Middle frontal gyrus (tissue), 1 donor: ENCODE measurements around the gene TRAPPC12.

Experiments used
- DNase-seq: peaks from one replicate; pipeline ENCODE4 v3.0.0-alpha.2; 2015; ENCODE audit warnings: low spot score; ENCODE audit errors: extremely low spot score

The TRAPPC12 gene

DNA sequence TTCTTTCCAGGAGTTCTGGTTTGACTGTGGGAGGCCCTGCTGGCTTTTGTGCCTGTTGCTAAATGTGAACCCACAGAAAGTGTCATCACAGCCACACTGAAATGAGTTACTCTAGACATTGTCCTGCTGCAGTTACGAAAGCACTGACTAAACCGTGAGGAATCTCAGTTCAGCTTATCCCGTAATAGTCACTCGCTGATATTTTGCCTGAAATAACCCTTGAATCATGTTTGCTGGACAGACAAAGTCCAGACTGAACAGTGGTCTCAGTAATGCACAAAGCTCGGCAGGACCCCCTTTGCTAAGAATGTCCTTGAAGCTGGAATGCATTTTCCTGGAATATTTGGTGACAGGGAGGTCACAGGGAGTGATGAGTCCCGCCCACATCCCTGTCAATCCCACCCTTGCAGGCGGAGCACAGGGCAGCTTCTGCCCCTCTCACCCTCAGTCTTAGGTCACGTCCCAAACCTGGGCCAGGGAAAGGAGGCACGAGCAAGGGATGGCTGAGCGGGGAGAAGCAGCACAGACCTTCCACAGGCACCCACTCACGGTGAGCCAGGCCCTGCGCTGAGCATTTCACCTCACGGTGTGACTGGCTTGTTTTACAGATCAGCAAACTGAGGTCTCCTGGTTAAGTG is 86.5 kb downstream of the TRAPPC12 start:
- no peak for DNase-seq

DNA sequence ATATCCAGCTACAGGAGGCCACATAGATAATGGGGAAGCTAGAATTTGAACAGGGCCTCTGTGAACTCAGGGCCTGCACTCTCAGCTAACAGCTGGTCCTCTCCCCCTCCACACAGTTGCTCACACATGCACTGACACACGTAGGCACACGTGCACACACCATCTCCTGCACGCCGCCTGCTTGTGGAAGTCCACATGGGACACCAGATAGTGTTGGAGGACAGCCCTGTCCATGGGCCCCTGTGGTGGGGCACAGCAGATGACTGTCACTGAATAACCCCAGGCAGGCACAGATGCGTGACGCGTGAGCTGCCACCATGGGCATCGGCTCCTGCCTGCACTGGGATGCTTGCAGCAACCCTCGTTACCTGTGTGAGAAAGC is 87.0 kb downstream of the TRAPPC12 start:
- DNase-seq = no peak

DNA sequence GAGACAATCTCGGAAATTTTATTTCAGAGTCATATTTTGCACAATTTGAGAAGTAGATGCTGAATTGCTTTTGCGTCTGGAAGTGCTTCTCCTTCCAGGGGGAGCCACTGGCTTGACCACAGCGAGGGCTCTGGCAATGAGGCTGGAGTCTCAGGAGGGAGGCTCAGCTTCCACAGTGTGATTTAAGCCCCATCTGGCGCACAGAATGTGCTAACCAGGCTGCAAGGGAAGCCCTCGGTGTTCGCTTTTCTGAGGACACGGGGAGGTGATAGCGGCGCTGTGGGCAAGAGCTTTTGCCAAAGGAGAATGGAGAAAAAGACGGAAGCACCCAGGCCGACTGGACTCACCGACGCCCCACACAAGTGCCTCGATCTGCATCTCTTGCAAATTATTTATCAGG is 87.5 kb downstream of the TRAPPC12 start:
- DNase-seq = no peak

DNA sequence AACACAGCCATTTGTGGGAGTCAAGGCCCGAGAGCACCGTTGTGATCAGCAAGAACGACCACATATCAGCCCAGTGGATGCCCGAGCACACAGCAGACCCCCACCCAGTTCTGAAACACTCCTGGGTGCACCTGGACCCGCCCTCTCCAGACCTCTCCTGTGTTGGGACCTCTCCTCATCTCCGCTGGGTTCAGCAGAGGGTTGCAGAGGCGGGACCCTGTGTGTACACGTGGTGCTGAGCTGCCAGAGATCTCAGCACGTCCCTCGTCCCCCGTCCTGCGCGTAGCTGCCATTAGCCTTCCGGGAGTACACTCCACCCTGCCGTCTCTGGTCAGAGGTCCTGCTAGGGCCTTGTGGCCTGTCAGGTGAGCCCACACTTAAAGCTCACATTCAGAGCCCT is 88.2 kb downstream of the TRAPPC12 start:
- DNase-seq = no peak

DNA sequence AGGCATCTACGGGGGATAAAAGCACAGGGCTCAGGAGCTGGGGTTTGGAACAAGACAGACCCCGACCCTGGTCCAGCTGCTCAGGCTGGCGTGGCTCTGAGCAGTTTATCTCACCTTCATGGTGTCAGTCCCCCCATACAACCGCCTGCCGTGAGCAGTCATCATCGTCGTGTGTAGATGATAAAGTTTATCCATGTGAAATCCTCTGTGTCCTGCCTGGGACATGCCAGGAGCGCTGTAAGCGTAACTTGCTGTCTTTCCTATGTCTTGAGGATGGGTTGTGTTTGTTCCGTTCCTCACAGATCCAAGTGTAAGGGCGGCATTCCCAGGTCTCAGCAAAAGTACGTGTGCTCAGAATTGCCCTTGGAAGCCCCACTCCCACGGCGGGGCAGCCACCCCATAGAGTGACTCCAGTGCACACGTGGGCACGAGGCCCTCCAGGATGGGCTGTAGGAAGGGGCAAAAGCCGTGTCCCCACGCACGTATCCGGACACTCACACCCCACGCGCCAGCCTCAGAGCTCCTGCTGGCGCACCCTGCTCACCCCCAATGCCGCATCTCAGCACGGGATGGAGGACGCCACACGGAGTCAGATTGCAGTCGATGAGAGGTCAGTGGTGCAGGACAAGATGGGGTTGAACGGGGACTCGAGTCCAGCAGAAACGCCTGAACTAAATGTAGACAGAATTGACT is 88.9 kb downstream of the TRAPPC12 start:
- no peak for DNase-seq

DNA sequence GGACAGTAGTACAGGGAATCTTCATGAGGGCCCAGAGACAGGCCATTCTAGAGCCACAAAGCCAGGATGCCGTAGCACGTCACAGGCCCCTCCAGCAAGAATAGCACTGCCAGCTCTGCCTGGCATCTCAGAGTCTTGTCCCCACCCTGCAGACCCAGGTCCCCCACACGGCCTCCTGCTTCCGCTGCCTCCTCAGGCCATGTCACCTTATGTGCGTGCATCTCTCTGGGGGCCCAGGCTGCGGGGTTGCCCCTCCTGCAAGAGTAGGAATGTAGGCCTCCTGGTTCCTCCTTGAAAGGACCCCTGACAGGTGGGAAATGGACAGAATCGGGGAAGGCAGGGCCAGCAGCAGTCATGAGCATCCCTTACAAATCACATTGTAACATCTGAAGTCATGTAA is 90.0 kb downstream of the TRAPPC12 start:
- DNase-seq = no peak

DNA sequence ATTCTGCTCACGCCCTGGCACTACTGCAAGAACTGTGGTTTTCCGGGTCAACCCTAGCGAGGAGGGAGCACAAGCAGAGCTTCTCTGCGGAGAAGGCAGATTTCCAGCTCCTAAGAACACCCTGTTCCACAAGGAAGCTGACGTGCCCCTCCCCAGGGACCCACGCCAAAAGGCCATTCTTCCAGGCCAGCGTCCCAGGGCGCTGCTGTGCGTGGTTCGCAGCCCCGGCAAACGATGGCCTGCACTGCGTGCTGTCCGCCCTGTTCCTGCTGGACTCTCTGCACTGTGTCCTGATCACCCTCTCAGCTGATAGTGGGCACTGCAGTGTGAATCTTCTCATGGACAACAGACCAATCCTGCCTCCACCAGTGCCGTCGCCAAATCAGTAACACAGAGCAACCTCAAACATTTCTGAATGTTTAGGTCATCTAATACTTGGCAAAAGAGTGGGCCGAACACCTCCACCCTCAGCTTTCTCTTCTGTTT is 90.7 kb downstream of the TRAPPC12 start:
- DNase-seq = no peak

DNA sequence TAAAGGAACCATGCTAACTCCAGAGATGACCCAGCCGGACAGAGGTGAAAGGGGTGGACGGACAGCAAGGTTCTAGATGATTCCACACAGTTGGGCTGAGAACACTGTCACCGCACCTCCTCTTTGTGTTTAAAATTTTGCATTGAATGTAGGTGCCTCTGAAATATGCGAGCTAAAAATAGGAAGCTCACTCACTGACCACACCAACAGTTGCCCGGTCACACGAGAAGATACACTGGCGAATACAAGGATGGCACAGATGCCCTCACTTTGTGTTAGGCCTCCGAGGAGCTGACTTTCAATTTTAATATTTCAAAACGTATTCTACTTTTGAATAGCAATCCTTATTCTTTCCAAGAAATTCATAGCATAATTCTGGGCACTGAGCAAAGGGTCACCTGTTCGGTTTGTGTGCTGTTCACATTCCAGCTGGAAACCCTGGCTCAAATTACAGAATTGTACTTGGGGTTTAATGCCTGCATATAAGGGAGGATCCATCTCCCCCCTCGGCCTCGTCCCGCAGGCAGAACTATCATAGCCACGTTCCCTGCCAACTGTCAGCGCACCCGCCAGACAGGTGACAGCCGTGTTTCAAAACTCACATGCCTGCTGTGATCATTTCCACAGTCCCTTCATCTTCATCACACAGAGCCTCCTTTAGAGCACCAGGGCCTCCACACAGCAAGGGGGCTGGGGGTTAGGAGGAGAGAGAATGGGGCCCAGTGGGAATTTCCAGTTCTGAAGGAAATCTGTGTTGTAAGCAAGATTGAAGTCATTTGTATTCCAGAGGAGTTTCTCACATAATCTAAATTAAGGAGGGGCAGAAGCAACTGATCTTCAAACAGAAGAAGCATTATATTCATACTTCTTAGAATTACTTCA is 91.6 kb downstream of the TRAPPC12 start:
- no peak for DNase-seq

DNA sequence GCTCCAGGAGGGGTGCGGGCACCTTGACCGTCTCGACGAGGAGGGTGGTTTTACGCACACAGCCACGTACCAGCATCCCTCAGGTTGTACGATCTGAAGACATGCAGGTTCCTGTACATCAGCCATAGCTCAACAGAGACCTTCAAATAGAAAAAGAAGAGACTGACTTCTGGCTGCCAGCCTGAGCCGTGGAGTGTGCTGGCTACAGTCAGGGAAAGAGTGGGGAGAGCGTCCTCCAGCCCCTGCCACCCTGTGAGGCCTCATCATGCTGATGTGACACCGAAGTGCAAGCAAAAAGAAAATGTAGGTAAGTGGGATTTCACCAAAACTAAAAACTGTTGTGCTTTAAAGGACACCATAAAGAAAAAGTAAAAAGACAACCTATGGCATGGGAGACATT is 92.8 kb downstream of the TRAPPC12 start:
- DNase-seq = no peak

DNA sequence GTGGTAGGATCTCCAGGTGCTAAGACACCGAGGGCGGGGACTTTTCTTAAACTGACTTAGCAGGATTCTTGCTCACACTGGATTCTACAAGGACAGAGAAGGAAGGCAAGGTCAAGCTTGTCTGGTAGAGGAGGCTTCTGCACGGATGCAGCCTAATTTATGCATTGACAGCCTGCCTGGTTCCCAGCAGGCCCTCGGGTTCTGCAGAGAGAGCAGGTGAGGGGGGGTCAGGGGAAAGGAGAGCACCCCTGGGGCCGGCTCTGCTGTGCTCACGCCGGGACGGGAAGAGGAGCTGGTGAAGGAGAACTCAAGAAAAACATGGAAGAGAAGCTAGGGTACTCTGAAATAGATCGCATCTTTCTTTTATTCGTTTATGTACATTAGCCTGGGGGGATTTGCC is 93.5 kb downstream of the TRAPPC12 start:
- no peak for DNase-seq

DNA sequence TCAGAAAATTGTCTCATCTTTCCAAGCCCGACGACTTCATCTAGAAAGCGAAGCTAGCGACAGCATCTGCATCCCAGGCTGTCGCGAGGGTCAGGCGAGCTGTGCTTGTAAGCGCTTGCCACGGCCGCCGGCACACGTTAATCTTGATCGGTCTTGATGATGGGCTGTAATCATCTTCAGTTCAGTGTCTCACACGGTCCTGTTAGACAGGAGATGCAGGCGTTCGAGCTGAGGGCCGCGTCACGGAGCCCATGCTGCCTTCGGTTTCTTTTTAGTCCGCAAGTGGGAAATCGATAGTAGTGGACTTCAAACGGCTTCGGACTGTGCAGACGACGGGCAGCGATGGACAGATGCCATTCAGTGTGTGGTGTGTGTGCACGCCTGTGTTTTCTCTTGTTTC is 96.3 kb downstream of the TRAPPC12 start:
- DNase-seq = no peak

DNA sequence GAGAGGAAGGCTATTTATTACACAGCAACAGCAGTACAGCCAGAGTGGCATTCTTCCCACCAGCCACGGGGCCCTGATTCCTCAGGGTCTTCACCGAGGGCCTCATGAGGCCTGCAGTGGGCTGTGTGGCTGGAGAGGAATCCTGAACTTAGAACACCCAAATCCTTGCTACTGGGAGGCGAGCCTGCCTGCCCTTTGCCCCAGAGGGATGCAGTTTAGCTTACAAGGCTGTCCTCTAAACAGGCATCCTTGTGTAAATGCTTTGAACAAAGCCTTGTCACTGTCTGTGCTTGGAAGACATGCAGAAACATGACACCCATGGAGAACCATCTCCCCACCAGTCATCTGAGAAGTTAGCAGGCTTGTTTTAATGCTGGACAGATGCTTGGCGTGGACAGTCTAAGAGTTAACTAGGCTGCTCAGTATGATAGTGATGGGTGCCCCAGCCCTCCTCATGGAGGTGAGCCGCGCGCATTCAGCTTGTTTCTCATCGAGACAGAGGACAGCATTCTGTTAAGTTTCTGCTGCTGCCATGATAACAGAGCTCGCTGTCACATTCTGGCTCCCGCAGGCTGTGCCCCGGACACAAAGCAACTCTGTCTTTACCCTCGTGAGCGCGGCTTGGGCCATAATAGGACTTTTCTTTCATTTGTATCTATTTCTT is 97.0 kb downstream of the TRAPPC12 start:
- DNase-seq = no peak

DNA sequence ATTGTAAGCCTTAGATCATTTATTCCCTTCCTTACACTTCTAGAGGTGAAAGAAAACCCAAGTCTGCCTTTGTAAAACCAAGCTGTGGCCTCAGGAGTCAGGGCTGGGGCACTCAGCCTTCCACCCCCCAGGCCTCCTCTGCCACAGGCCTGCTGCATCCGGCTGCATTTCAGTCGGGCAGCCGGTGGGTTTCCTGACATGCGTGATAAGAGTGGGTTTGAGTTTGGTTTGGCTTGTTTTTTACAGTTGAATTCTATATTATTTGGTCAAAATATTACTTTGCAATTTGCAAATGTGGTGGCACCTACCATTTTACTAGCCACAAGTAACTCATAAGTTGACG is 97.5 kb downstream of the TRAPPC12 start:
- no peak for DNase-seq

DNA sequence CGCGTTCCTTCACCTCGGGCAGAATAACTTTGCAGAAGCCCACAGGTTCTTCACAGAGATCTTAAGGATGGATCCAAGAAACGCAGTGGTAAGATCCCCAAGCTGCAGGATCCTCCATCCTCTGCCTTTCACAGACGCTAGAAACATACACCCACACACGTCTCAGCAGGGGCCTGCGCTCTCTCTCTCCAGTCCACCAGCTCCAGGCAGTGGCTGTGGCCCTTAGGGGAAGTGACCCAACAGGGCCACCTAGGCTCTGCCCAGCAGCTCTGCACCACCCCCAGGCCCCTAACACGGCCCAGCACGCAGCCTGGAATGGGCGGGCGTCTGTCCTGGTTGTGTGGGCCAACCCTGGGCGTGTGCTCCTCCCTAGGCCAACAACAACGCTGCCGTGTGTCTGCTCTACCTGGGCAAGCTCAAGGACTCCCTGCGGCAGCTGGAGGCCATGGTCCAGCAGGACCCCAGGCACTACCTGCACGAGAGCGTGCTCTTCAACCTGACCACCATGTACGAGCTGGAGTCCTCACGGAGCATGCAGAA is 99.4 kb downstream of the TRAPPC12 start:
- no peak for DNase-seq

DNA sequence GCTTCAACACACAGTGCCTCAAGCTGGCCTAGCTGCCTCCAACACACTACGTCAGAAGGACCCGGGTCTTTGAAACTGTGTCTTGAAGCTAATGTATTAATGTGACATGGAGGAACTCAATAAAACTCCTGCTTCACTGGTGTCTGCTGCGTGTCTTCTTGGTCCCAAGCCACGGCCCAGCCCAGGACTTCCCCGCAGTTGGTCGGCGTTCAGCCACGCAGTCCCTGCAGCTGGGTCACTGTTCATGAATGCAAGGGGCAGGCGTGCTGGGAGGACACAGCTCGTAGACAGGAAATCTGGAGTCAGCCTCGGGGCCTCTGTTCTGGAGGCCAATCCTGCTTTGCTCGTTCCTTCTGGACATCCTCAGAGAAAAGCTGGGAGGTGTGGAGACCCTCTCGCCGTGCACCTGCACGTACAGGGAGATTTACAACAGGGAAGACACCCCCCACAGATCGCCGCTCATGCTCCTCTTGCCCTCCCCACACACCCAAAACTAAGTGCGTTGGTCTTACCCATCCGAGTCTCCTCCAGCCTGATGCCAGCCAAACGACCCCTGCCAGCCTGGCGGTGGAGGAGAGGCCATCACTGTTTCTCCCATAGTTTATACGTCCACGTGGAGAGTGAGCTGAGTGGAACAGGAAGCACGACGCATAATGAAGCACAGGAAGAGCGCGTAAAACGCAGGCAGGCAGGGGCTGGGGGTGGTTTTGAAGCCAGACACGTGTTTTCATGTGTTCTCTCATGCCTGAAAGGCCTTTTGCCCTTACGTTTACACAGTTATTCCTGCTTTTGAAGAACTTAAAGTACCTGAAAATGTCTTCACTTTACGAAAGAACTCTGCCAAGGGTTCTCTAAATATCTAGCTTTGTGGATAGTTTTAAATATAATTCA is 100.2 kb downstream of the TRAPPC12 start:
- DNase-seq = no peak

DNA sequence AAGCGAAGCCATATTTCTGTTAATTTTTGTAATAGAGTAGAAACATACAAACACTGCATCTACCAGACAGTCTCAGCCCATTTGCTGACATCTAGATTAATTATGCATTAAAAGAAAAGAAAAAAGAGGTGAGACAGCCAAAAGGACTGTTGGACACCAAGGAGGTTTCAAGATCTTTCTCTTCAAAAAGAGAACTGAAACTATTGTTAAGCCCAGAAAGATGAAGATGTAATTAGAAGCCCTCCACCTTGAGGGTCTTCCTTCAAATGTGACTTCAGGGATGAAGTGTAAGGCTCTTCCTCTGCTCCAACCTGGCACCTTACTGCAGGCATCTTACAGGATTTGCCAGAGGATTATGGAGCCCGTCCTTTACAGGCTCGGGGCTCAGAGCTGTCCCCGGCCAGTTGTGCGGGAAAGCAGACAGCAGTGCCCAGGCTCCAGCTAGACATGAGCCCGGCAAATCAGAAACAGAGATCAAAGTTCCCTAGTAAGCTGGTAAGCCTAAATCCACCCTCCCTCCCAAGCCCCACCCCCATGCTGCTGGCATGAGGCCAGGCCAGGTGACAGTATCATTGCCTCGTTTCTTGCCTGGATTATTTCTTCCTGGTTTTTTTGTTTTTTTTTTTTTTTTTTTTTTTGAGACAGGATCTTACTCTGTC is 101.0 kb downstream of the TRAPPC12 start:
- DNase-seq = no peak

DNA sequence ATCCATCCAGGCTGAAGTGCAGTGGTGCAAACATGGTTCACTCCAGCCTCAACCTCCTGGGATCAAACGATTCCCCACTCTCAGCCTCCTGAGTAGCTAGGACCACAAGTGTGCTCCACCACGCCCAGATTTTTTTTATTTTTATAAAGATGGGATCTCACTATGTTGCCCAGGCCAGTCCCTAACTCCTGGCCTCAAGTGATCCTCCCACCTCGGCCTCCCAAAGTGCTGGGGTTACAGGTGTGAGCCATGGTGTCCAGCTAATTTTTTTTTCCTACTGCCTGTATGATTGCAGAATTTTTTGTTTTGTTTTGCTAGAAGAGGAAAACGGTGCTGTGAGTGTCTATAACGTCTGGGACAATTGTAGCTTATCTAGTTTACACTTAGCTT is 101.5 kb downstream of the TRAPPC12 start:
- DNase-seq = no peak

DNA sequence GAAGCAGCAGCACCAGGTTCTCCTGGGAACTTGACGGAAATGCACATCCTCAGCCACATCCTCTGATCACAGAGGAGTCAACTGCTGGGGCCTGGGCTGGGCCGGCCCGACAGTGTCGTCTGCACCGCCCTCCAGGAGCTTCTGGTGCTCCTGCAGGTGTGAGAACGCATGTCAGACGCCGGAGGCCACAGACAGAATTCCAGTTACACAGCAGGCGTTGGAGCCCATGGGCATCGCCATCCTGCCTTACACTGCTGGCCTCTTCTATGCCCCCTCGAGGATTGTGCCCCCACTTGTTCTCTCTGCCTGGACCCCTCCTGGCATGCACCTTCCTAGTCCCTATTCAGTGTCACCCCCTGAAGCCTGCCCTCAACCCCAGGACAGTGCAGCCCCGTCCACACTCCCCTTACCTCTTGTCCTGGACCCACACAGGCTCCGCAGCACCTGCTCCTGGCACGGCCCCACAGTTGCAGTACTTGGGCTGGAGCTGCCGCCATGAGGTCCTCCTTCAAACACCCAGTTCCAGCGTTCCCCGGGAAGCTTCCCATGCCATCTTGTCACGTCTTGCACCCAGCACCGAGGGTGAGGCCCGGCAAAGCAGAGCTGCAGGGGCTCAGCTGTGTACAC is 102.4 kb downstream of the TRAPPC12 start:
- no peak for DNase-seq

DNA sequence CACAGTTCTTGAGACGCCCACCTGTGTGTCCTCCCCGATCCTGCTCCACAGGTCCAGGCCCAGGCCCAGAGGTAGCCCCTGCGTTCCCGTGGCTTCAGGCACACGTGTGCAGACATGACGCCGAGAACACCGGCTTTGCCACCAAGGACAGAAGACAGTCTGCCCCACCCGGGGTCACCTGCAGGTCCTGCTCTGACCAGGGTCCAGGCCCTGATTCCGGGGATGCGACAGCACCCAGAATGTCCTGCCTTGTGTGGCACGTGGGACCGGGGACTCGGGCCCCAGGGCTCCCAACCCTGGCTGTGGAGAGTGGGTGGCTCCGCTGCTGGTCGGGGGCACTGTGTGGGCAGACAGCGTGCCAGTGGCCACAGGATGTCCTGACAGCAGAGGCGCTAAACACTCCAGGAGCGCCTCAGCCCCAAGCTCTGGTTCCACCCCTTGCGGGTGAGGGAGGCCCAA is 102.9 kb downstream of the TRAPPC12 start:
- no peak for DNase-seq
